ENCODE results near the gene TLCD1.

Gene TLCD1

DNA sequence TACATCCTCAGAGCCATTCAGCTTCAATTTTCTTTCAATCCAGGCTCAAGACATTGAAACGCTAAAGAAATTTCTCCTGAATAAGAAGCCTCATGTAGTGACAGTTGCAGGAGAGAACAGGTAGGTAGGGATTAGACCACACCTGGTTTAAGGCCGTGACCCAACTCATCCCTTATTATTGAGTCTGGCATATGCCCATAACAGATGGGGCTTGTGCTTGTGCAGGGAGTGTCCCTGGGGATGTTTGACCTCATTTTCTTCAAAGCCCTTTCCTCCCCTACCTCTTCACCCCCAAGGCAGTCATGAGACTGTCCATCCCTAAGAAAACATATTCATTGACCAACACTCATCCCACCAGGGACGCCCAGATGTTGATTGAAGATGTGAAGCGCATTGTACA lies 39.7 kb downstream of the TLCD1 start:
- no peak for DNase-seq (ENCODE audit: low read depth)

DNA sequence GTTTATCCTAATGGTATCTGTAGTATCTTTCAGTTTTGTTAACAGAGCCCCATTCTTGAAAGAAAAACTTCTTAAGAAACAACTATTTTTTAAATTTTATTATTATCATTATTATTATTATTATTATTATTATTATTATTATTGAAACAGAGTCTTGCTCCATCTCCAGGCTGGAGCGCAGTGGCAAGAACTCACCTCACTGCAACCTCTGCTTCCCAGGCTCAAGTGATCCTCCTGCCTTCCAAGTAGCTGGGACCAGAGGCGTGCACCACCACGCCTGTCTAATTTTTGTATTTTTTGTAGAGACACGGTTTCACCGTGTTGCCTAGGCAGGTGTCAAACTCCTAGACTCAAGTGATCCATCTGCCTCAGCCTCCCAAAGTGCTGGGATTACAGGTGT lies 40.7 kb downstream of the TLCD1 start:
- DNase-seq (ENCODE audit: low read depth) = no peak

DNA sequence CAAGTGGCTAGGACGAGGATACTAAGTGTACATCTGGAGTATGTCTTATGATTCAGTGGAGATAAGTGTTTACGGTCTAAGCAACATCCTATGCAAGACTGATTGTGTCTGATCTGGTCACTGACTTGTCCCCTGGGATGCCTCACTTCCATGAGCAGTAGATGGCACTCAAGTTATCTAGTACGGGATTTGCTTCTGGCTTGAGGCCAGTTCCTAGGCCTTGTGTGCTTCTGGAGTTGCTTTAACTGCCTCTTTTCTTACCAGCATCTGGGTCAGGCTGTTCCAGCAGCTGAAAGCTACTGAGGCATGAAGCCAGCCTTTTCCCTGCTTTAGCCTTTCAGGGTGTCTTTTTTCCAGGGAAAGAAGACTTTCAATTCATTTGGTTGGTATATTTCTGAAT lies 41.1 kb downstream of the TLCD1 start:
- DNase-seq (ENCODE audit: low read depth) = no peak

GRCh38 chr17:28682655-28683054 lies 43.4 kb downstream of the TLCD1 start:
- no peak for DNase-seq (ENCODE audit: low read depth)

DNA sequence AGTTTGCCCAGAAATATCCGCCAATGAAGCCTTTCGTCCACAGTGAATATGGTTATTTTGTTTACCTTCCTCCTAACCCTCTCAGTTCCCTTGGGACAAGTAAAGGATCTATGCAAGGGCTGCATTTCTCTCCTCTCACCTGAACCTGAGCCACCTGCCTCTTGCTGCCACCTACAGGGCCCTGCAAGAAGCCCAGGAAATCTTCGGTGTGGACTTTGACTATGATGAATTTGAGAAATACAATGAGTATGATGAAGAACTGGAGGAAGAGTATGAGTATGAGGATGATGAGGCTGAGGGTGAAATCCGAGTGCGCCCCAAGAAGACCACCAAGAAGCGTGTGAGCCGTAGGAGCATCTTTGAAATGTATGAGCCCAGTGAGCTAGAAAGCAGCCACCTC lies 50.1 kb downstream of the TLCD1 start:
- DNase-seq (ENCODE audit: low read depth) = no peak

- no peak for DNase-seq (ENCODE audit: low read depth)
These were observed 50.5 kb downstream of the TLCD1 start for GRCh38 chr17:28675490-28675889.

Measured in GM04503 (cell line).